ENCODE data around the gene CHL1.

CHL1 gene

GRCh38 chr3:196311-197148, at the start of gene CHL1:
Gene CHL1 (plus strand): TSS chr3:196763. CDS start chr3:319777, 123,014 bp downstream.
- DNase-seq (ENCODE audit: low spot score): no peak

- DNase-seq (ENCODE audit: low spot score): no peak
Measured at GRCh38 chr3:151614-152189, 44.9 kb upstream of the CHL1 start.

GRCh38 chr3:159974-160373, 36.6 kb upstream of the CHL1 start:
- no peak for DNase-seq (ENCODE audit: low spot score)

GRCh38 chr3:166071-166470, 30.5 kb upstream of the CHL1 start:
- DNase-seq (ENCODE audit: low spot score): no peak

- DNase-seq (ENCODE audit: low spot score): no peak
Measured at GRCh38 chr3:166799-167198, 29.8 kb upstream of the CHL1 start.

- DNase-seq (ENCODE audit: low spot score): no peak
Measured at GRCh38 chr3:173886-174285, 22.7 kb upstream of the CHL1 start.

GRCh38 chr3:184976-185375, 11.6 kb upstream of the CHL1 start:
- no peak for DNase-seq (ENCODE audit: low spot score)

GRCh38 chr3:192215-192929, 4.2 kb upstream of the CHL1 start:
- DNase-seq (ENCODE audit: low spot score): no peak

GRCh38 chr3:194001-194400, 2.6 kb upstream of the CHL1 start:
- DNase-seq (ENCODE audit: low spot score): no peak

- no peak for DNase-seq (ENCODE audit: low spot score)
Measured at GRCh38 chr3:194421-194820, 2.1 kb upstream of the CHL1 start.

GRCh38 chr3:195666-196065, 897 bp upstream of the CHL1 start:
- DNase-seq (ENCODE audit: low spot score): no peak

- no peak for DNase-seq (ENCODE audit: low spot score)
Measured at GRCh38 chr3:197149-197827, 725 bp downstream of the CHL1 start.

GRCh38 chr3:197828-198491, 1.4 kb downstream of the CHL1 start:
- DNase-seq (ENCODE audit: low spot score): no peak

- no peak for DNase-seq (ENCODE audit: low spot score)
Measured at GRCh38 chr3:199835-200234, 3.3 kb downstream of the CHL1 start.

GRCh38 chr3:200758-201325, 4.3 kb downstream of the CHL1 start:
- no peak for DNase-seq (ENCODE audit: low spot score)

GRCh38 chr3:204102-204501, 7.5 kb downstream of the CHL1 start:
- no peak for DNase-seq (ENCODE audit: low spot score)

- no peak for DNase-seq (ENCODE audit: low spot score)
Measured at GRCh38 chr3:207973-208372, 11.4 kb downstream of the CHL1 start.

GRCh38 chr3:210669-211068, 14.1 kb downstream of the CHL1 start:
- DNase-seq (ENCODE audit: low spot score): no peak

- DNase-seq (ENCODE audit: low spot score): no peak
Measured at GRCh38 chr3:212432-212831, 15.9 kb downstream of the CHL1 start.

GRCh38 chr3:217099-217813, 20.7 kb downstream of the CHL1 start:
- no peak for DNase-seq (ENCODE audit: low spot score)

GRCh38 chr3:217948-218347, 21.4 kb downstream of the CHL1 start:
- DNase-seq (ENCODE audit: low spot score): no peak

All from CD4-positive, alpha-beta T cell treated with Interleukin-6 at 100 ng/mL for 8 hours (primary cell).